Measurements from ENCODE around the gene RAB20. TPM values are rescaled to one million over a fixed set of nuclear protein-coding genes. Genes with fewer than 3 reads are reported as not detected.

Gene RAB20
- total and polyA plus RNA-seq, 2 of the 8 experiments (the other 6 are each of a cell fraction or from before 2014, with no cell fraction given) = 14.8 to 27.9 TPM

DNA sequence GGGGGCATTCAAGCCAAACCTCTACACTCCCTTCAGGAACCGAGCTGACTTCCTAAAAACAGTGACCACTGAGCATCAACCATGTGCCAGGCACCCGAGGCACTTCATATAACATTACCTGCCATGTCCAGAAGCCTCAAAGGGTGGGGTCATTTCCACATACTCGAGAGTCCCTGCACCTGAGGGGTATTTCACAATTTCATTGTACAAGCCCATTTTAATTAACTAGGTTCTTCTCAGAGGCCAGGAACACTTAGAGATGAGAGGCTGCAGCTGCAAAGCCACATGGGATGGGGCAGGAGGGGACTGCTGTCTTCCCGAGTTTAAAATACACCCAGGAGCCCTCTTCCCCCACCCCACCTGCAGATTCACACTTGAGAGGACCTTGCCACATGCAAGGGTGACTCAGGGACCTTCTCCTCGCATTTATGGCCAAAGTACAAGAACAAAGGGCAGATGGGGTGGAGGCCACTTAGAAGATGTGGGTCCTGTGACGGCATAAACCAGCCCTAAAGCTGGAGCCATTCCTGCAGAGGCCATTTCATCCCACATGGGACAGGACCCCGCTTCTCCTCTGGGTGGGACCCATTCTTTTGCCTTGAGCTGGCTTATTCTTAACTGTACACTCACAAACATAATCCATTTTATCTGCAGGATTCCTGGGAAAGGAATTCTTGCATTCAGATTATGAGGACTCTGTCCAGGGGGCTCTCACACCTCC, 43.9 kb downstream of the RAB20 start (continued):
- TF ChIP-seq RBBP5 (IDR thresholded peaks at IDR 0.05; ENCODE audit: borderline replicate concordance, low read depth, low read length) (no peak), ZNF274 (IDR thresholded peaks at IDR 0.05; ENCODE audit: borderline replicate concordance, extremely low read depth, low read length) (no peak), KDM1A (IDR thresholded peaks at IDR 0.05; ENCODE audit: borderline replicate concordance, low read length) (no peak), POU5F1 (IDR thresholded peaks at IDR 0.05; ENCODE audit: low read depth, low read length) (no peak), YY1 (IDR thresholded peaks at IDR 0.05; ENCODE audit: low read depth, low read length) (no peak), RXRA (IDR thresholded peaks at IDR 0.05; ENCODE audit: insufficient read depth, low read depth, low read length) (no peak), CBX5 (IDR thresholded peaks at IDR 0.05; ENCODE audit: low read depth, low read length) (no peak), SP4 (IDR thresholded peaks at IDR 0.05; ENCODE audit: low read length) (no peak)
- TF ChIP-seq, protein P1, sequence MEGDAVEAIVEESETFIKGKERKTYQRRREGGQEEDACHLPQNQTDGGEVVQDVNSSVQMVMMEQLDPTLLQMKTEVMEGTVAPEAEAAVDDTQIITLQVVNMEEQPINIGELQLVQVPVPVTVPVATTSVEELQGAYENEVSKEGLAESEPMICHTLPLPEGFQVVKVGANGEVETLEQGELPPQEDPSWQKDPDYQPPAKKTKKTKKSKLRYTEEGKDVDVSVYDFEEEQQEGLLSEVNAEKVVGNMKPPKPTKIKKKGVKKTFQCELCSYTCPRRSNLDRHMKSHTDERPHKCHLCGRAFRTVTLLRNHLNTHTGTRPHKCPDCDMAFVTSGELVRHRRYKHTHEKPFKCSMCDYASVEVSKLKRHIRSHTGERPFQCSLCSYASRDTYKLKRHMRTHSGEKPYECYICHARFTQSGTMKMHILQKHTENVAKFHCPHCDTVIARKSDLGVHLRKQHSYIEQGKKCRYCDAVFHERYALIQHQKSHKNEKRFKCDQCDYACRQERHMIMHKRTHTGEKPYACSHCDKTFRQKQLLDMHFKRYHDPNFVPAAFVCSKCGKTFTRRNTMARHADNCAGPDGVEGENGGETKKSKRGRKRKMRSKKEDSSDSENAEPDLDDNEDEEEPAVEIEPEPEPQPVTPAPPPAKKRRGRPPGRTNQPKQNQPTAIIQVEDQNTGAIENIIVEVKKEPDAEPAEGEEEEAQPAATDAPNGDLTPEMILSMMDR (IDR thresholded peaks at IDR 0.05; ENCODE audit: control extremely low read depth in 1 of 3, insufficient read depth in 1 of 3, low read depth in 1 of 3, low read length in 3 of 3) = no peak
